HG02938 (cell line): ENCODE measurements around the gene PAX7.
"Not testable (repeated sequence)": the region's sequence is repeated elsewhere in the genome, so short reads cannot be mapped to it uniquely, and the experiment has no call there.

Source experiments
- ATAC-seq: cut with Tn5 transposase; IDR thresholded peaks from one replicate; pipeline ENCODE4 v1.9.1; 2021; ENCODE audit warnings: mild to moderate bottlenecking, moderate library complexity; ENCODE audit not compliant: unreplicated experiment

PAX7 gene

GRCh38 chr1:18630511-18631495 lies at the start of gene PAX7:
Gene PAX7 (plus strand): TSS chr1:18630846. CDS start chr1:18631604, 758 bp downstream.
- no peak for ATAC-seq

- no peak for ATAC-seq
These were observed 49.2 kb upstream of the PAX7 start for GRCh38 chr1:18581420-18581880.

GRCh38 chr1:18582890-18583289 lies 47.8 kb upstream of the PAX7 start:
- no peak for ATAC-seq

- ATAC-seq: no peak
These were observed 47.2 kb upstream of the PAX7 start for GRCh38 chr1:18583326-18583941.

- ATAC-seq: not testable (repeated sequence)
These were observed 44.6 kb upstream of the PAX7 start for GRCh38 chr1:18586016-18586415.

GRCh38 chr1:18588093-18588492 lies 42.6 kb upstream of the PAX7 start:
- no peak for ATAC-seq

GRCh38 chr1:18592368-18592767 lies 38.3 kb upstream of the PAX7 start:
- ATAC-seq: no peak

- no peak for ATAC-seq
These were observed 33.2 kb upstream of the PAX7 start for GRCh38 chr1:18597160-18598042.

- no peak for ATAC-seq
These were observed 31.6 kb upstream of the PAX7 start for GRCh38 chr1:18599086-18599485.

GRCh38 chr1:18599704-18600103 lies 30.9 kb upstream of the PAX7 start:
- no peak for ATAC-seq

GRCh38 chr1:18602533-18603211 lies 28.0 kb upstream of the PAX7 start:
- ATAC-seq: no peak

GRCh38 chr1:18603212-18603852 lies 27.3 kb upstream of the PAX7 start:
- ATAC-seq: no peak

- no peak for ATAC-seq
These were observed 24.0 kb upstream of the PAX7 start for GRCh38 chr1:18606443-18607288.

GRCh38 chr1:18607289-18607760 lies 23.3 kb upstream of the PAX7 start:
- ATAC-seq: no peak

GRCh38 chr1:18608534-18608933 lies 22.1 kb upstream of the PAX7 start:
- ATAC-seq: no peak

- ATAC-seq: no peak
These were observed 19.3 kb upstream of the PAX7 start for GRCh38 chr1:18611311-18611710.

- no peak for ATAC-seq
These were observed 18.6 kb upstream of the PAX7 start for GRCh38 chr1:18612073-18612472.

GRCh38 chr1:18614069-18614735 lies 16.4 kb upstream of the PAX7 start:
- ATAC-seq: no peak
